H9 (cell line): ENCODE data around the gene GGA2. TPM values are rescaled to one million over a fixed set of nuclear protein-coding genes. Genes with fewer than 3 reads are reported as not detected.

Experiments used
- DNase-seq: peaks from one replicate; pipeline ENCODE4 v3.0.0-alpha.2; 2017
- H2AFZ ChIP-seq: one replicate; pipeline ENCODE4 v1.6.1; 2013; ENCODE audit warnings: mild to moderate bottlenecking, low read length, control low read depth, moderate library complexity
- H2AK5ac ChIP-seq: 2 replicates; pipeline ENCODE4 v1.6.1; 2013; ENCODE audit warnings: low read length, control low read depth, mixed read lengths; ENCODE audit not compliant: insufficient read length
- H2BK120ac ChIP-seq: one replicate; pipeline ENCODE4 v1.6.1; 2013; ENCODE audit warnings: low read depth, mild to moderate bottlenecking, low read length, control low read depth, inconsistent platforms; ENCODE audit not compliant: poor library complexity, severe bottlenecking
- H2BK12ac ChIP-seq: 2 replicates; pipeline ENCODE4 v1.6.1; 2013; ENCODE audit warnings: low read length, control low read depth, mixed read lengths, low read depth; ENCODE audit not compliant: insufficient read length
- H2BK15ac ChIP-seq: 2 replicates; pipeline ENCODE4 v1.6.1; 2013; ENCODE audit warnings: low read depth, low read length, control low read depth
- H2BK20ac ChIP-seq: one replicate; pipeline ENCODE4 v1.6.1; 2013; ENCODE audit warnings: low read depth, mild to moderate bottlenecking, low read length, control low read depth, inconsistent platforms; ENCODE audit not compliant: poor library complexity, severe bottlenecking
- H2BK5ac ChIP-seq: 2 replicates; pipeline ENCODE4 v1.6.1; 2013; ENCODE audit warnings: low read length, control low read depth, mixed read lengths; ENCODE audit not compliant: insufficient read length
- H3K14ac ChIP-seq: 2 replicates; pipeline ENCODE4 v1.6.1; 2013; ENCODE audit warnings: low read length, control low read depth; ENCODE audit not compliant: insufficient read depth
- H3K18ac ChIP-seq: 2 replicates; pipeline ENCODE4 v1.6.1; 2013; ENCODE audit warnings: low read depth, mild to moderate bottlenecking, mixed read lengths, low read length, control low read depth; ENCODE audit not compliant: insufficient read length
- H3K23ac ChIP-seq: 2 replicates; pipeline ENCODE4 v1.6.1; 2013; ENCODE audit warnings: low read length, control low read depth, mixed read lengths, low read depth; ENCODE audit not compliant: insufficient read length
- H3K23me2 ChIP-seq: 2 replicates; pipeline ENCODE4 v1.6.1; 2013; ENCODE audit warnings: low read depth, mild to moderate bottlenecking, mixed read lengths, low read length, control low read depth; ENCODE audit not compliant: insufficient read length, poor library complexity, severe bottlenecking
- H3K27ac ChIP-seq: 2 replicates; pipeline ENCODE4 v1.5.1; 2013; ENCODE audit warnings: low read length, control low read depth, mixed read lengths, low read depth; ENCODE audit not compliant: insufficient read length
- H3K27me3 ChIP-seq: 2 replicates; pipeline ENCODE4 v1.6.1; 2013; ENCODE audit warnings: low read length, control low read depth, inconsistent platforms; ENCODE audit not compliant: insufficient read depth
- H3K4ac ChIP-seq: 2 replicates; pipeline ENCODE4 v1.6.1; 2013; ENCODE audit warnings: low read depth, mild to moderate bottlenecking, control low read depth, inconsistent platforms, low read length, moderate library complexity
- H3K4me1 ChIP-seq: 2 replicates; pipeline ENCODE4 v1.6.1; 2013; ENCODE audit warnings: low read length, control low read depth, inconsistent platforms; ENCODE audit not compliant: insufficient read depth
- H3K4me2 ChIP-seq: 2 replicates; pipeline ENCODE4 v1.6.1; 2013; ENCODE audit warnings: low read length, control low read depth, mixed read lengths; ENCODE audit not compliant: insufficient read length, insufficient read depth
- H3K56ac ChIP-seq: 2 replicates; pipeline ENCODE4 v1.6.1; 2013; ENCODE audit warnings: low read depth, mild to moderate bottlenecking, mixed read lengths, low read length, control low read depth; ENCODE audit not compliant: insufficient read length
- H3K79me1 ChIP-seq: 2 replicates; pipeline ENCODE4 v1.6.1; 2013; ENCODE audit warnings: low read depth, mild to moderate bottlenecking, moderate library complexity, low read length, control low read depth, inconsistent platforms; ENCODE audit not compliant: insufficient read depth, poor library complexity, severe bottlenecking
- H3K79me2 ChIP-seq: 2 replicates; pipeline ENCODE4 v1.6.1; 2013; ENCODE audit warnings: low read length, control low read depth, inconsistent platforms; ENCODE audit not compliant: insufficient read depth
- H3K9ac ChIP-seq: 2 replicates; pipeline ENCODE4 v1.6.1; 2013; ENCODE audit warnings: low read length, control low read depth, mixed read lengths; ENCODE audit not compliant: insufficient read length; ENCODE audit errors: extremely low read depth
- H3K9me3 ChIP-seq: one replicate; pipeline ENCODE4 v1.6.1; 2013; ENCODE audit warnings: low read depth, low read length, inconsistent platforms; ENCODE audit not compliant: control insufficient read depth
- H3T11ph ChIP-seq: one replicate; pipeline ENCODE4 v1.6.1; 2013; ENCODE audit warnings: mild to moderate bottlenecking, low read length, control low read depth, inconsistent platforms
- H4K20me1 ChIP-seq: one replicate; pipeline ENCODE4 v1.6.1; 2013; ENCODE audit not compliant: control insufficient read depth, insufficient read length, insufficient read depth
- H4K5ac ChIP-seq: 2 replicates; pipeline ENCODE4 v1.6.1; 2013; ENCODE audit warnings: low read depth, mild to moderate bottlenecking, mixed read lengths, low read length, control low read depth; ENCODE audit not compliant: insufficient read length
- H4K8ac ChIP-seq: replicated peaks from 2 replicates; pipeline ENCODE4 v1.6.1; 2013; ENCODE audit warnings: low read length, control low read depth, mixed read lengths, low read depth; ENCODE audit not compliant: insufficient read length
- H4K91ac ChIP-seq: 2 replicates; pipeline ENCODE4 v1.6.1; 2013; ENCODE audit warnings: low read depth, mild to moderate bottlenecking, moderate library complexity, mixed read lengths, low read length, control low read depth; ENCODE audit not compliant: insufficient read length
- H3K27ac Mint-ChIP-seq, 3 experiments: 2 replicates in 2 of 3; 3 replicates in 1 of 3; pipeline ENCODE4 v1.8.0; 2020 to 2021; ENCODE audit warnings: mixed read lengths in 3 of 3, mild to moderate bottlenecking in 1 of 3, moderate library complexity in 1 of 3
- H3K27me3 Mint-ChIP-seq: 2 replicates; pipeline ENCODE4 v1.8.0; 2021; ENCODE audit warnings: low read depth, mild to moderate bottlenecking, moderate library complexity, mixed read lengths
- H3K36me3 Mint-ChIP-seq, 3 experiments: 2 replicates in 2 of 3; 3 replicates in 1 of 3; pipeline ENCODE4 v1.8.0; 2020 to 2021; ENCODE audit warnings: low read depth in 3 of 3, mixed read lengths in 3 of 3; ENCODE audit not compliant: insufficient read depth in 1 of 3
- H3K4me1 Mint-ChIP-seq, 2 experiments: 2 replicates each; pipeline ENCODE4 v1.8.0; 2020; ENCODE audit warnings: mixed read lengths in 2 of 2
- H3K4me3 Mint-ChIP-seq, 2 experiments: 2 replicates in 1 of 2; 3 replicates in 1 of 2; pipeline ENCODE4 v1.8.0; 2020 to 2021; ENCODE audit warnings: mild to moderate bottlenecking in 2 of 2, mixed read lengths in 2 of 2, moderate library complexity in 1 of 2
- H3K9me3 Mint-ChIP-seq, 2 experiments: 2 replicates in 1 of 2; 3 replicates in 1 of 2; pipeline ENCODE4 v1.8.0; 2020; ENCODE audit warnings: mild to moderate bottlenecking in 2 of 2, mixed read lengths in 2 of 2, moderate library complexity in 1 of 2
- WGBS: extraction: QIAGEN DNeasy Blood & Tissue Kit; methylation state at CpG from one replicate; pipeline ENCODE4 v1.1.7; 2013; ENCODE audit warnings: missing lambda C conversion rate, low lambda C conversion rate, mixed read lengths; ENCODE audit not compliant: insufficient read length; ENCODE audit errors: extremely low coverage; 5-methylcytosine and 5-hydroxymethylcytosine counted together
- total RNA-seq: library from RNA; stranded (reverse); gene quantifications from 2 replicates; pipeline ENCODE4 v1.2.1, GENCODE V29; 2021
- TF ChIP-seq, protein P1 (sequence below): fragments of 200-600 bp; sonication (generic); conservative IDR thresholded peaks from 3 replicates; pipeline ENCODE4 v1.8.0; 2021; ENCODE audit warnings: antibody characterized with exemption, mild to moderate bottlenecking

Gene GGA2
- total RNA-seq, 1 experiment from 2014 or later: 143 TPM

- Histone ChIP-seq H3K9me3 (no peaks in the 10 kb centered on the region), H3K4me2 (no peak overlapping the region), H3K79me2 (no peaks in the 10 kb centered on the region), H2BK12ac (no peak overlapping the region), H2BK20ac (no peak overlapping the region), H3K4ac (no peak overlapping the region), H2BK5ac (no peak overlapping the region), H3K23me2 (peaks cover 2% of the 10 kb centered on the region), H3K27me3 (no peaks in the 10 kb centered on the region), H2AFZ (no peak overlapping the region), H3K56ac (no peak overlapping the region), H4K5ac (no peak overlapping the region), H4K20me1 (no peaks in the 10 kb centered on the region), H3K4me1 (no peaks in the 10 kb centered on the region), H3K14ac (no peak overlapping the region), H3K27ac (no peak overlapping the region), H3T11ph (no peak overlapping the region), H4K8ac (no peak overlapping the region), H4K91ac (no peak overlapping the region), H3K9ac (no peak overlapping the region), H2BK120ac (no peak overlapping the region), H2AK5ac (no peak overlapping the region), H2BK15ac (no peak overlapping the region), H3K79me1 (no peaks in the 10 kb centered on the region), H3K18ac (no peak overlapping the region), H3K23ac (no peak overlapping the region)
- TF ChIP-seq, protein P1, sequence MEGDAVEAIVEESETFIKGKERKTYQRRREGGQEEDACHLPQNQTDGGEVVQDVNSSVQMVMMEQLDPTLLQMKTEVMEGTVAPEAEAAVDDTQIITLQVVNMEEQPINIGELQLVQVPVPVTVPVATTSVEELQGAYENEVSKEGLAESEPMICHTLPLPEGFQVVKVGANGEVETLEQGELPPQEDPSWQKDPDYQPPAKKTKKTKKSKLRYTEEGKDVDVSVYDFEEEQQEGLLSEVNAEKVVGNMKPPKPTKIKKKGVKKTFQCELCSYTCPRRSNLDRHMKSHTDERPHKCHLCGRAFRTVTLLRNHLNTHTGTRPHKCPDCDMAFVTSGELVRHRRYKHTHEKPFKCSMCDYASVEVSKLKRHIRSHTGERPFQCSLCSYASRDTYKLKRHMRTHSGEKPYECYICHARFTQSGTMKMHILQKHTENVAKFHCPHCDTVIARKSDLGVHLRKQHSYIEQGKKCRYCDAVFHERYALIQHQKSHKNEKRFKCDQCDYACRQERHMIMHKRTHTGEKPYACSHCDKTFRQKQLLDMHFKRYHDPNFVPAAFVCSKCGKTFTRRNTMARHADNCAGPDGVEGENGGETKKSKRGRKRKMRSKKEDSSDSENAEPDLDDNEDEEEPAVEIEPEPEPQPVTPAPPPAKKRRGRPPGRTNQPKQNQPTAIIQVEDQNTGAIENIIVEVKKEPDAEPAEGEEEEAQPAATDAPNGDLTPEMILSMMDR: no peak
- WGBS: no CpG with 5 or more reads among the region's 16 CpGs
- H3K9me3 Mint-ChIP-seq: no peaks in the 10 kb centered on the region
- no peak overlapping the region for H3K27ac Mint-ChIP-seq
- H3K36me3 Mint-ChIP-seq: peaks cover 11 to 49% (median 38%) of the 10 kb centered on the region in 3 experiments; a peak in 6 of 7 replicates
- no peak for DNase-seq
- H3K27me3 Mint-ChIP-seq: no peaks in the 10 kb centered on the region
- no peaks in the 10 kb centered on the region for H3K4me1 Mint-ChIP-seq
- no peak overlapping the region for H3K4me3 Mint-ChIP-seq
Observed at GRCh38 chr16:23433261-23433920, 76.9 kb downstream of the GGA2 start.
